ENCODE results near the gene C9orf57. TPM values are rescaled to one million over a fixed set of nuclear protein-coding genes. Genes with fewer than 3 reads are reported as not detected.

C9orf57 gene
- total RNA-seq, 1 experiment from 2014 or later, result not detected

DNA sequence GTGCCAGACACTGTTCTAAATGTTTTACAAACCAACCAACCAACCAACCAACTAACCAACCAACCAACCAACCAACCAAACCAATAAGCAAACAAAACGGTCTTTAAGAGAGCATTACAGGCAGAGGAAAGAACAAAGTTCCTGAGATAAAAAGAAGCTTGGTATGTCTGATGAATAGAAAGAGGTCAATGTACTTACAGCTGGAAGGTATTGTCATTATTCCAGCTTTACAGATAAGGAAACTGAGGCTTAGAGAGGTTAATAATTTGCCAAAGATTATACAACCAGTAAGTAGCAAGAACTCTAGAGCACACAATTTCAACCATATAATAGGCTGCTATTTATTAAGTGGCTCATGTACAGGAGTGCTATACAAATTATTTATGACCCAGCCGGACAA, 29.6 kb downstream of the C9orf57 start:
- Histone ChIP-seq H4K20me1 (ENCODE audit: control insufficient read depth, insufficient read depth, insufficient read length) (no peaks in the 10 kb centered on the region), H3K4me2 (ENCODE audit: insufficient read depth, insufficient read length, low read length) (no peak overlapping the region), H3K56ac (ENCODE audit: insufficient read length, low read depth, low read length) (no peak overlapping the region), H3K9ac (ENCODE audit: extremely low read depth, insufficient read length, low read length) (no peak overlapping the region), H3K14ac (ENCODE audit: insufficient read depth, low read length) (no peak overlapping the region), H2BK15ac (ENCODE audit: low read depth, low read length) (no peak overlapping the region), H3K4me1 (ENCODE audit: insufficient read depth, low read length) (no peaks in the 10 kb centered on the region), H3K79me1 (ENCODE audit: insufficient read depth, low read depth, low read length, poor library complexity, severe bottlenecking) (no peaks in the 10 kb centered on the region), H4K5ac (ENCODE audit: insufficient read length, low read depth, low read length) (no peak overlapping the region), H4K91ac (ENCODE audit: insufficient read length, low read depth, low read length) (no peak overlapping the region), H2AFZ (ENCODE audit: low read length) (no peak overlapping the region), H3K23ac (ENCODE audit: insufficient read length, low read depth, low read length) (no peak overlapping the region), H3T11ph (ENCODE audit: low read length) (no peak overlapping the region), H3K27ac (ENCODE audit: insufficient read length, low read depth, low read length) (no peak overlapping the region), H4K8ac (replicated peaks; ENCODE audit: insufficient read length, low read depth, low read length) (no peak overlapping the region), H3K18ac (ENCODE audit: insufficient read length, low read depth, low read length) (no peak overlapping the region), H2BK12ac (ENCODE audit: insufficient read length, low read depth, low read length) (no peak overlapping the region), H2BK120ac (ENCODE audit: low read depth, low read length, poor library complexity, severe bottlenecking) (no peak overlapping the region), H2AK5ac (ENCODE audit: insufficient read length, low read length) (no peak overlapping the region), H3K27me3 (ENCODE audit: insufficient read depth, low read length) (no peaks in the 10 kb centered on the region), H2BK20ac (ENCODE audit: low read depth, low read length, poor library complexity, severe bottlenecking) (no peak overlapping the region), H3K23me2 (ENCODE audit: insufficient read length, low read depth, low read length, poor library complexity, severe bottlenecking) (no peaks in the 10 kb centered on the region), H3K79me2 (ENCODE audit: insufficient read depth, low read length) (no peaks in the 10 kb centered on the region), H3K4ac (ENCODE audit: low read depth, low read length) (no peak overlapping the region), H3K9me3 (ENCODE audit: control insufficient read depth, low read depth, low read length) (no peaks in the 10 kb centered on the region), H2BK5ac (ENCODE audit: insufficient read length, low read length) (no peak overlapping the region)
- TF ChIP-seq, protein P1, sequence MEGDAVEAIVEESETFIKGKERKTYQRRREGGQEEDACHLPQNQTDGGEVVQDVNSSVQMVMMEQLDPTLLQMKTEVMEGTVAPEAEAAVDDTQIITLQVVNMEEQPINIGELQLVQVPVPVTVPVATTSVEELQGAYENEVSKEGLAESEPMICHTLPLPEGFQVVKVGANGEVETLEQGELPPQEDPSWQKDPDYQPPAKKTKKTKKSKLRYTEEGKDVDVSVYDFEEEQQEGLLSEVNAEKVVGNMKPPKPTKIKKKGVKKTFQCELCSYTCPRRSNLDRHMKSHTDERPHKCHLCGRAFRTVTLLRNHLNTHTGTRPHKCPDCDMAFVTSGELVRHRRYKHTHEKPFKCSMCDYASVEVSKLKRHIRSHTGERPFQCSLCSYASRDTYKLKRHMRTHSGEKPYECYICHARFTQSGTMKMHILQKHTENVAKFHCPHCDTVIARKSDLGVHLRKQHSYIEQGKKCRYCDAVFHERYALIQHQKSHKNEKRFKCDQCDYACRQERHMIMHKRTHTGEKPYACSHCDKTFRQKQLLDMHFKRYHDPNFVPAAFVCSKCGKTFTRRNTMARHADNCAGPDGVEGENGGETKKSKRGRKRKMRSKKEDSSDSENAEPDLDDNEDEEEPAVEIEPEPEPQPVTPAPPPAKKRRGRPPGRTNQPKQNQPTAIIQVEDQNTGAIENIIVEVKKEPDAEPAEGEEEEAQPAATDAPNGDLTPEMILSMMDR (conservative IDR thresholded peaks at IDR 0.05), result no peak
- Mint-ChIP-seq H3K4me1 (no peaks in the 10 kb centered on the region), H3K27me3 (ENCODE audit: low read depth) (no peaks in the 10 kb centered on the region), H3K4me3 (no peak overlapping the region), H3K9me3 (0 out of 5 replicates have a peak, but pooled peaks cover 0 to 4% of the 10 kb centered on the region in 2 experiments), H3K36me3 (ENCODE audit: insufficient read depth in 1 of 3, low read depth in 3 of 3) (no peaks in the 10 kb centered on the region), H3K27ac (no peak overlapping the region)
- DNase-seq, result no peak
- no CpG with 5 or more reads among the region's 2 CpGs for WGBS (ENCODE audit: extremely low coverage, insufficient read length, low lambda C conversion rate)
